SK-N-SH (cell line): Measurements from ENCODE around the gene RTP2.

Source experiments
- CTCF ChIP-seq: fragments of 200-600 bp; sonication (generic); IDR thresholded peaks from 2 replicates; pipeline ENCODE4 v1.6.1; 2017; ENCODE audit warnings: antibody characterized with exemption, mild to moderate bottlenecking, moderate library complexity
- EZH2phosphoT487 ChIP-seq: fragments of 200-600 bp; sonication (generic); IDR thresholded peaks from 2 replicates; pipeline ENCODE4 v1.6.1; 2017; ENCODE audit warnings: low read depth, mixed run types, mild to moderate bottlenecking, antibody characterized with exemption, moderate library complexity, borderline replicate concordance
- REST ChIP-seq: IDR thresholded peaks from 2 replicates; pipeline ENCODE4 v1.6.1; 2012; ENCODE audit warnings: mild to moderate bottlenecking, low read depth, low read length, moderate library complexity
- RFX5 ChIP-seq: IDR thresholded peaks from 2 replicates; pipeline ENCODE4 v1.6.1; 2012; ENCODE audit warnings: mild to moderate bottlenecking, improper control_type of control experiment, low read length
- TAF1 ChIP-seq: IDR thresholded peaks from 2 replicates; pipeline ENCODE4 v1.6.1; 2012; ENCODE audit warnings: low read depth, mild to moderate bottlenecking, low read length, moderate library complexity, borderline replicate concordance

- TF ChIP-seq EZH2phosphoT487 (no peak), TAF1 (no peak), CTCF (no peak), RFX5 (no peak), REST (no peak)
Observed at GRCh38 chr3:187737368-187738070, 35.2 kb upstream of the RTP2 start.
